ENCODE results near the gene LHFPL3. TPM values are rescaled to one million over a fixed set of nuclear protein-coding genes. Genes with fewer than 3 reads are reported as not detected.

LHFPL3 gene
- total and polyA plus RNA-seq, 2 of the 13 experiments (the other 11 are each of a cell fraction or from before 2014, with no cell fraction given), result not detected

DNA sequence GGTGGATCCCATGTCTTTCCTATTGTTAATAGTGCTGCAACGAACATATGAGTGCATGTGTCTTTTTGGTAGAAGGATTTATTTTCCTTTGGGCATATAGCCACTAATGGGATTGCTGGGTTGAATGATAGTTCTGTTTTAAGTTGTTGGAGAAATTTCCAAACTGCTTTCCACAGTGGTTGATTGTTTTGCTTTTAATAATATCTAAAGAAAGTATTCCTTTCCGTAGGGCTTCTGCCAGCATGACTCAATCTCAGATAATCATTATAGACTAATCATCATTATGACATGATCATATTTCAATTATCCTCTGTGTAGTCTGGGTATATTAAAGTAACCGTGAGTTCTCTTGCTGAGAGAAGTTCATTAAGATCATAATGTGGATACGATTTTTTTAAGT lies 575.4 kb downstream of the LHFPL3 start:
- 37% methylated on average over 4 of the region's 4 CpGs for WGBS (ENCODE audit: low lambda C conversion rate)
- Histone ChIP-seq H4K20me1 (ENCODE audit: insufficient read depth, low read length) (no peaks in the 10 kb centered on the region), H3K79me2 (ENCODE audit: insufficient read depth, low read length) (no peaks in the 10 kb centered on the region), H3K9ac (ENCODE audit: insufficient read depth, low read depth, low read length) (no peak overlapping the region), H3K27ac (ENCODE audit: extremely low read length, insufficient read depth, low read length) (no peak overlapping the region), H3K4me3 (replicated peaks in 1 of 3; ENCODE audit: insufficient read depth in 1 of 3, low read depth in 2 of 3, low read length in 3 of 3) (no peak overlapping the region), H3K36me3 (replicated peaks in 1 of 2; ENCODE audit: control insufficient read depth in 1 of 2, insufficient read depth in 2 of 2, low read length in 2 of 2) (no peaks in the 10 kb centered on the region), H3K27me3 (ENCODE audit: control insufficient read depth in 1 of 2, insufficient read depth in 2 of 2, low read length in 2 of 2) (0 out of 5 replicates have a peak, but pooled peaks cover 0 to 3% of the 10 kb centered on the region in 2 experiments), H3K4me1 (ENCODE audit: insufficient read depth, low read length) (peaks cover 23% of the 10 kb centered on the region), H3K9me3 (ENCODE audit: low read length) (no peaks in the 10 kb centered on the region), H2AFZ (ENCODE audit: low read length) (no peak overlapping the region), H3K4me2 (ENCODE audit: low read depth, low read length) (no peak overlapping the region)
- FAIRE-seq (no peak), DNase-seq (ENCODE audit: low spot score) (no peak), ATAC-seq (no peak)
- POLR2A ChIA-PET, result no interaction called here
- CTCF ChIA-PET (ENCODE audit: low intra/inter-chr PET ratio, low total read pairs), result no interaction called here
- BruUV-seq (replicated peaks), result no TSS peak
- intact Hi-C loops (cut with micrococcal nuclease; ENCODE audit: unreplicated experiment), result no loop called here
- no peak for TF ChIP-seq JARID2 (CRISPR knock-in tag; IDR thresholded peaks at IDR 0.05; ENCODE audit: insufficient replicate concordance)
- TF ChIP-seq NFYC (CRISPR knock-in tag; IDR thresholded peaks at IDR 0.05), result no peak
- TF ChIP-seq ZNF782 (CRISPR knock-in tag; IDR thresholded peaks at IDR 0.05; ENCODE audit: borderline replicate concordance), result no peak
- TF ChIP-seq RFX3 (CRISPR knock-in tag; IDR thresholded peaks at IDR 0.05), result no peak
- TF ChIP-seq HNF4G (IDR thresholded peaks at IDR 0.05; ENCODE audit: borderline replicate concordance, low read depth, low read length), result no peak
- TF ChIP-seq HNF4G (CRISPR knock-in tag; IDR thresholded peaks at IDR 0.05; ENCODE audit: borderline replicate concordance, low read depth), result no peak
- no peak for TF ChIP-seq MAFG (CRISPR knock-in tag; IDR thresholded peaks at IDR 0.05)
- TF ChIP-seq, protein P1, sequence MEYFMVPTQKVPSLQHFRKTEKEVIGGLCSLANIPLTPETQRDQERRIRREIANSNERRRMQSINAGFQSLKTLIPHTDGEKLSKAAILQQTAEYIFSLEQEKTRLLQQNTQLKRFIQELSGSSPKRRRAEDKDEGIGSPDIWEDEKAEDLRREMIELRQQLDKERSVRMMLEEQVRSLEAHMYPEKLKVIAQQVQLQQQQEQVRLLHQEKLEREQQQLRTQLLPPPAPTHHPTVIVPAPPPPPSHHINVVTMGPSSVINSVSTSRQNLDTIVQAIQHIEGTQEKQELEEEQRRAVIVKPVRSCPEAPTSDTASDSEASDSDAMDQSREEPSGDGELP (IDR thresholded peaks at IDR 0.05; ENCODE audit: borderline replicate concordance, low read depth), result no peak
- no peak for TF ChIP-seq MBNL3 (CRISPR knock-in tag; conservative IDR thresholded peaks at IDR 0.05)
- TF ChIP-seq, protein P2, sequence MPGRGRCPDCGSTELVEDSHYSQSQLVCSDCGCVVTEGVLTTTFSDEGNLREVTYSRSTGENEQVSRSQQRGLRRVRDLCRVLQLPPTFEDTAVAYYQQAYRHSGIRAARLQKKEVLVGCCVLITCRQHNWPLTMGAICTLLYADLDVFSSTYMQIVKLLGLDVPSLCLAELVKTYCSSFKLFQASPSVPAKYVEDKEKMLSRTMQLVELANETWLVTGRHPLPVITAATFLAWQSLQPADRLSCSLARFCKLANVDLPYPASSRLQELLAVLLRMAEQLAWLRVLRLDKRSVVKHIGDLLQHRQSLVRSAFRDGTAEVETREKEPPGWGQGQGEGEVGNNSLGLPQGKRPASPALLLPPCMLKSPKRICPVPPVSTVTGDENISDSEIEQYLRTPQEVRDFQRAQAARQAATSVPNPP (CRISPR knock-in tag; IDR thresholded peaks at IDR 0.05), result no peak
- in situ Hi-C loops (cut with HindIII; ENCODE audit: extremely low pct_ligation_motif_present, low pct_unique_long_range_greater_than_20kb), result no loop called here
